Lung (tissue), 12 donors: ENCODE data around the gene CD48. TPM values are rescaled to one million over a fixed set of nuclear protein-coding genes. Genes with fewer than 3 reads are reported as not detected.

Experiments used
- ATAC-seq: fragments of 200-7000 bp; cut with Tn5 transposase; one replicate; pipeline ENCODE4 v1.9.1; 2020; ENCODE audit warnings: moderate number of reproducible peaks; ENCODE audit not compliant: insufficient read depth, low FRiP score
- DNase-seq, 3 donors: peaks; one replicate each; pipeline ENCODE4 v3.0.0-alpha.2; 2013 to 2017
- H3K27ac ChIP-seq, 2 donors: one replicate each; pipeline ENCODE4 v1.5.1; 2013; ENCODE audit warnings: mild to moderate bottlenecking in 2 of 2, moderate library complexity in 2 of 2, control low read depth in 1 of 2, inconsistent platforms in 1 of 2, low read depth in 1 of 2, low read length in 1 of 2
- H3K27me3 ChIP-seq, 3 donors: one replicate each; pipeline ENCODE4 v1.5.1; 2013; ENCODE audit warnings: low read length in 2 of 3; ENCODE audit not compliant: control insufficient read depth in 3 of 3, insufficient read depth in 3 of 3
- H3K36me3 ChIP-seq, 4 donors: one replicate each; pipeline ENCODE4 v1.5.1; 2013; ENCODE audit warnings: low read length in 4 of 4, mild to moderate bottlenecking in 1 of 4, moderate library complexity in 1 of 4; ENCODE audit not compliant: control insufficient read depth in 4 of 4, insufficient read depth in 4 of 4
- H3K4me1 ChIP-seq, 5 donors: one replicate each; pipeline ENCODE4 v1.5.1; 2013; ENCODE audit warnings: low read length in 5 of 5, mild to moderate bottlenecking in 2 of 5, moderate library complexity in 1 of 5; ENCODE audit not compliant: control insufficient read depth in 5 of 5, insufficient read depth in 5 of 5
- H3K4me3 ChIP-seq: one replicate; pipeline ENCODE4 v1.5.1; 2013; ENCODE audit warnings: mild to moderate bottlenecking, control low read depth, moderate library complexity
- H3K9ac ChIP-seq, 2 donors: one replicate each; pipeline ENCODE4 v1.5.1; 2013; ENCODE audit warnings: low read length in 2 of 2, control low read depth in 1 of 2; ENCODE audit not compliant: insufficient read depth in 1 of 2
- H3K9me3 ChIP-seq, 4 donors: one replicate each; pipeline ENCODE4 v1.5.1; 2013; ENCODE audit warnings: low read length in 3 of 4, mild to moderate bottlenecking in 1 of 4, moderate library complexity in 1 of 4; ENCODE audit not compliant: control insufficient read depth in 4 of 4, insufficient read depth in 3 of 4
- WGBS, 2 donors: extraction: QIAGEN DNeasy Blood & Tissue Kit; methylation state at CpG; one replicate each; pipeline ENCODE4 v1.1.7; 2013; 5-methylcytosine and 5-hydroxymethylcytosine counted together
- polyA plus RNA-seq, 2 donors: library from polyadenylated mRNA; stranded (reverse); fragments of 200-250 nt; gene quantifications; one replicate each; pipeline ENCODE4 v1.2.1, GENCODE V29; 2013
- total RNA-seq, 2 donors: library from RNA; depleted of rRNA in 1 of 2; stranded (reverse); fragments of >200 nt in 1 of 2; gene quantifications; one replicate each; pipeline ENCODE4 v1.2.1, GENCODE V29; 2014 to 2021
- TF ChIP-seq, protein P1 (sequence below): IDR thresholded peaks from 2 replicates; pipeline ENCODE4 v1.5.1; 2012; ENCODE audit warnings: mild to moderate bottlenecking; ENCODE audit errors: control extremely low read depth, extremely low read depth
- donor health status: control.
- donor health status: control.
- donor health status: Bipolar disorder and iron deficiency.
- donor health status: healthy.
- donor health status: DM: yes; HTN: yes; CAD: no.

CD48 gene
- total and polyA plus RNA-seq, 4 donors: 16.4 to 126 (median 25.6) TPM

GRCh38 chr1:160755461-160755860 is 43.8 kb upstream of the CD48 start:
- TF ChIP-seq, protein P1, sequence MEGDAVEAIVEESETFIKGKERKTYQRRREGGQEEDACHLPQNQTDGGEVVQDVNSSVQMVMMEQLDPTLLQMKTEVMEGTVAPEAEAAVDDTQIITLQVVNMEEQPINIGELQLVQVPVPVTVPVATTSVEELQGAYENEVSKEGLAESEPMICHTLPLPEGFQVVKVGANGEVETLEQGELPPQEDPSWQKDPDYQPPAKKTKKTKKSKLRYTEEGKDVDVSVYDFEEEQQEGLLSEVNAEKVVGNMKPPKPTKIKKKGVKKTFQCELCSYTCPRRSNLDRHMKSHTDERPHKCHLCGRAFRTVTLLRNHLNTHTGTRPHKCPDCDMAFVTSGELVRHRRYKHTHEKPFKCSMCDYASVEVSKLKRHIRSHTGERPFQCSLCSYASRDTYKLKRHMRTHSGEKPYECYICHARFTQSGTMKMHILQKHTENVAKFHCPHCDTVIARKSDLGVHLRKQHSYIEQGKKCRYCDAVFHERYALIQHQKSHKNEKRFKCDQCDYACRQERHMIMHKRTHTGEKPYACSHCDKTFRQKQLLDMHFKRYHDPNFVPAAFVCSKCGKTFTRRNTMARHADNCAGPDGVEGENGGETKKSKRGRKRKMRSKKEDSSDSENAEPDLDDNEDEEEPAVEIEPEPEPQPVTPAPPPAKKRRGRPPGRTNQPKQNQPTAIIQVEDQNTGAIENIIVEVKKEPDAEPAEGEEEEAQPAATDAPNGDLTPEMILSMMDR: no peak
- 90 to 97% methylated on average over 2 of the region's 2 CpGs for WGBS, 2 donors
- no peak overlapping the region for H3K27ac ChIP-seq

DNA sequence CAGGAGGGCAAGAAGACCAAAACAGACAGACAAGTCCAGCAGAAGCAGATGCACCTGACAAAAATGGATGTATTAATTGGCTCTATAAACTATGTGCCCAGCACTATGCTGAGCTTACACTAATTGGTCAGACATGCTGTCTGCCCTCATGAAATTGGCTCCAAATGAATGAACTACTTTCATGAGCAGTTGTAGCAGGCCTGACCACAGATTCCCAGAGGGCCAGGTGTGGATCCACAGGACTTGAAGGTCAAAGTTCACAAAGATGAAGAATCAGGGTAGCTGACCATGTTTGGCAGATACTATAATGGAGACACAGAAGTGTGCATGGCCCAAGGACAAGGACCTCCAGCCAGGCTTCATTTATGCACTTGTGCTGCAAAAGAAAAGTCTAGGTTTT is 42.0 kb upstream of the CD48 start:
- H3K9me3 ChIP-seq: peaks cover 0 to 1% (median 0%) of the 10 kb centered on the region in 4 donors
- no peak overlapping the region for H3K27ac ChIP-seq
- no peak overlapping the region for H3K9ac ChIP-seq
- no peak overlapping the region for H3K4me3 ChIP-seq
- no peak for DNase-seq
- H3K4me1 ChIP-seq: peaks cover 0 to 1% (median 0%) of the 10 kb centered on the region in 5 donors
- ATAC-seq: no peak
- no peaks in the 10 kb centered on the region for H3K27me3 ChIP-seq
- no peaks in the 10 kb centered on the region for H3K36me3 ChIP-seq
- TF ChIP-seq, protein P1: no peak

More at GRCh38 chr1:160755461-160755860, 43.8 kb upstream of the CD48 start:
- Histone ChIP-seq H3K36me3 (no peaks in the 10 kb centered on the region), H3K9me3 (peaks cover 0 to 1% (median 0%) of the 10 kb centered on the region in 4 donors), H3K9ac (no peak overlapping the region), H3K27me3 (no peaks in the 10 kb centered on the region), H3K4me3 (no peak overlapping the region), H3K4me1 (no peaks in the 10 kb centered on the region)
- no peak for ATAC-seq
- no peak for DNase-seq

DNA sequence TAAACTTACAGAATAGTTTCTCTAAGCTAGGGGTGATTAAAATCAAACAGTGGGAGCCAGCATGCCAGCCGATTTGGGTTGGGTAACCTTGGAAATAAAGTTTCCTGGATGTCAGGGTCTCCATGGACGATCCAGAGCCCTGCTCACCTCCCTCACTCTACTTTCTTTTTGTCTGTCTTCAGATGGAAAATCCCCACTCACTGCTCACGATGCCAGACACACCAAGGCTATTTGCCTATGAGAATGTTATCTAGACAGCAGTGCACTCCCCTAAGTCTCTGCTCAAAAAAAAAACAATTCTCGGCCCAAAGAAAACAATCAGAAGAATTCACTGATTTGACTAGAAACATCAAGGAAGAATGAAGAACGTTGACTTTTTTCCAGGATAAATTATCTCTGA is 41.3 kb upstream of the CD48 start:
- H3K36me3 ChIP-seq: no peaks in the 10 kb centered on the region

More for the DNA sequence above, 41.3 kb upstream of the CD48 start:
- no peak overlapping the region for H3K4me3 ChIP-seq
- DNase-seq (no peak), ATAC-seq (no peak)
- H3K4me1 ChIP-seq: peaks cover 0 to 1% (median 0%) of the 10 kb centered on the region in 5 donors
- no peak overlapping the region for H3K9ac ChIP-seq
- TF ChIP-seq, protein P1: no peak
- 57 to 76% methylated on average over 5 of the region's 5 CpGs for WGBS, 2 donors
- H3K27ac ChIP-seq: no peak overlapping the region
- peaks cover 0 to 1% (median 0%) of the 10 kb centered on the region in 4 donors for H3K9me3 ChIP-seq
- no peaks in the 10 kb centered on the region for H3K27me3 ChIP-seq
